ENCODE measurements around the gene THSD7B. TPM values are rescaled to one million over a fixed set of nuclear protein-coding genes. Genes with fewer than 3 reads are reported as not detected.

THSD7B gene
- total RNA-seq, 2 donors from 2014 or later = 0.16 to 0.88 TPM

DNA sequence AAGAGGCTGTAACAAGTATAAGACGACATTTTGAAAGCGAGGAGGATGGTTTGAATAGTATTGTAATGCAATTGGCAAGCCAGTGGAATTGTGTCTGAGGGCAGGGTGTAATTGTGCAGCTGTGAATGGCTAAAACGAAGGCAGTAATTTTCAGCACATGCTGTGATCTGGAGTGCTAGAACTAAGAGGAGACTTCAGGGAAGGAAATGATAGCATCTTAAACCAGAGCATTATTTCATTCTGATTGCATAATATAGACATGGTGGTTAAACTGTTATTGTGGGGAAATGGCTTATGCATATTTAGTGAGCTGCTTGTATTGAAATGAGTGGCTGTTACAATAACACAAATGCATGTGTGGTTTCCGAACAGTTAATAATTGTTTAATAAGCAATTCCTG is 36.3 kb downstream of the THSD7B start:
- no peak for ATAC-seq
- intact Hi-C loops (cut with DNase I) = no loop called here

GRCh38 chr2:136809998-136810397 is 44.7 kb downstream of the THSD7B start:
- intact Hi-C loops (cut with DNase I) = no loop called here
- DNase-seq (no peak), ATAC-seq (no peak)

More for the DNA sequence above, 36.3 kb downstream of the THSD7B start:
- no peak for DNase-seq

DNA sequence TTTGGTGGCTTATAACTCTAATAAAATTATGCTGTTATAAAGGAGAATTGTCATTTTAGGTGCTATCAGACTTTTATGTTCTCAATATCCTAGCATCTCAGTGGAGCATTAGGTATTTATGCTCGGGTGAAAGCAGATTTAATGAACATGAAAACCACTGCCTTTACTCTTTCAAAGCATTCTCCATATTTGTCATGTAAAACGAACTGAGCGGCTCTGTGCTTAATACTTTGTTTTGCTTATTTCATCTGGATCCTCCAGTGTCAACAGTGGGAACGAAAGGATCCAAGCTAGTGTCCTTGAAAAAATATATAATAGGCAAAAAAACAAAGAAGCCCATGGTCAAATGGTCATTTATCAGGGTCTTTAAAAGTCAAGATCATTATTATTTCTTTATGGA is 53.5 kb downstream of the THSD7B start:
- ATAC-seq = no peak
- intact Hi-C loops (cut with DNase I) = no loop called here
- DNase-seq = no peak

DNA sequence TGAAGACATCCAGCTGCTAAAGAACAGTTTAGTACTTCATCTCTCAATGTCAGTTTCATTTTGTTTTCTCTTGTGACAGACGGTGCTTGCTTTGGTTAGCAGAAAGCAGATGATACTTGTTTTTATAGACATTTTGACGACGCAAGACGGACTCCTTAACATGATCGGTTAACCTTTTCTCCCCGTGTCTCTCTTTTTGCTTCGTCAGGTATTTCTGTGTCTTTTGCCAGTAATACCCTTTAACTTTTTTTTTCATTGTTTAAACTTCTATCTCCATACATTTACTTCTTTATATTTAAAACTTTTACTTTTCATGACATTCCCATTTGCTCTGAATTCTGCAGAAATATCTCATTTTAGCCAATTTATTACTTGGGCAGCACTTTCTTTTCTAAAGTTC is 57.9 kb downstream of the THSD7B start:
- no peak for DNase-seq
- ATAC-seq = no peak
- intact Hi-C loops (cut with DNase I) = no loop called here

DNA sequence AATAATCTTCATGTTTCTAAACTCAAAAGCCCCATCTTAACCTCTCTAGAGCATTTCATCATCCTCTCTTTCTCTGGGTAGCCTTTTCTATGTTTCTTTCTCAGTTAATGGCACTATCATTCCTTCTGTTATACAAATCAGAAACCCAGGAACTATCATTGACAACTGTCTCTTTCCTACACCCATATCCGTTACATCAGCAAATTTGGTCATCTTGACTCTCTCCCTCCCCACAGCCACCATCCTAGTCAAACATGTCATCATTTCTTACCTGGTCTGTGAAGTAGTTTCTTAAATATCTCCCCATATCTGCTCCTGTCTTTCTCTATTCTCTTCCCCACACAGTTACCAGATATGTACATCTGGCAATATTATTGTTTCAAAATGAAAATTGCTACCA is 62.8 kb downstream of the THSD7B start:
- intact Hi-C loops (cut with DNase I) = no loop called here
- DNase-seq (no peak), ATAC-seq (no peak)

GRCh38 chr2:136828774-136829173 is 63.4 kb downstream of the THSD7B start:
- ATAC-seq = no peak
- intact Hi-C loops (cut with DNase I) = no loop called here

DNA sequence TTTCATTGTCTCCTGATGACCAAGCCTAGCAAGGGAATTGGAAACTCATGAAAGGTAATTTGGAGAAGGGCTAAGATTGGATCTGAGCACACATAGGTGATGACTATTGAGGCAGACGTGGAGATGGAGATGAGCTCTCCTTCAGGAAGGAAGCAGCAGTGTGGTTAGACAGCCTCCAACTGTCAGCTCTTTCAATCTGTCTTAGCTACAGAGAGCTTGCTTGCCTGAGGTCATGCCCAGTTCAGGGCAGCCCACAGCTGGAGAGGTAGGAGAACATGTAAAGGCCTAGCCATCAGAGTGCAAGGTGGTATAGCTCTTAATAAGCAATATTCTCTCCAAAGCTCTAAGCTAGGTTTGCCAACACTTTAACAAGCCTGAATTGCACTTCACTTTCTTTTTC is 79.2 kb downstream of the THSD7B start:
- no peak for DNase-seq
- no peak for ATAC-seq
- intact Hi-C loops (cut with DNase I) = no loop called here

More at GRCh38 chr2:136828774-136829173, 63.4 kb downstream of the THSD7B start:
- DNase-seq = no peak

DNA sequence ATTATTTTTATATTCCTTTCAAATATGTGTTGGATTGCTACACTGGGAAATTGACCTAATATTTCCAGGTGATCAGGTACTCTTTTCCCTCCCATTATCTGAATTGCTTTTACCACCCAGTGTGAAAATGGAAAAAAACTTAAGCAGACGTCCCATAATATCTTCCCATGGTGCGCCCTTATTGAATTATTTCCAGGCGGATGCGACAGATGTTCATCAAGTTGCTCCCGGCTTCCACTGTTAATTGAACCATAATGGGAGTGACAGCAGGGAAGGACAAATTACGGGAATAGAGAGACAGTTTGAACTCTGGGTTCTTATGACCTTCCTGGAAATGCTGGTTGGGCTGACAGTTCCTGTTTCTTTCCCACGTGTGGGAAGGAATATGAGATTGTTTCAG is 93.3 kb downstream of the THSD7B start:
- ATAC-seq (no peak), DNase-seq (no peak)
- intact Hi-C loops (cut with DNase I) = no loop called here

GRCh38 chr2:136860443-136860958 is 95.2 kb downstream of the THSD7B start:
- intact Hi-C loops (cut with DNase I) = no loop called here
- ATAC-seq (no peak), DNase-seq (no peak)

- no peak for DNase-seq
- intact Hi-C loops (cut with DNase I) = no loop called here
- ATAC-seq = peak; percentile 57 to 67
Observed at GRCh38 chr2:136863468-136863867, 98.1 kb downstream of the THSD7B start.

- DNase-seq (no peak), ATAC-seq (peak; percentile 50 to 63)
- intact Hi-C loops (cut with DNase I) = no loop called here
Observed at GRCh38 chr2:136863874-136864273, 98.5 kb downstream of the THSD7B start.

GRCh38 chr2:136871424-136871823 is 106.1 kb downstream of the THSD7B start:
- no peak for DNase-seq

DNA sequence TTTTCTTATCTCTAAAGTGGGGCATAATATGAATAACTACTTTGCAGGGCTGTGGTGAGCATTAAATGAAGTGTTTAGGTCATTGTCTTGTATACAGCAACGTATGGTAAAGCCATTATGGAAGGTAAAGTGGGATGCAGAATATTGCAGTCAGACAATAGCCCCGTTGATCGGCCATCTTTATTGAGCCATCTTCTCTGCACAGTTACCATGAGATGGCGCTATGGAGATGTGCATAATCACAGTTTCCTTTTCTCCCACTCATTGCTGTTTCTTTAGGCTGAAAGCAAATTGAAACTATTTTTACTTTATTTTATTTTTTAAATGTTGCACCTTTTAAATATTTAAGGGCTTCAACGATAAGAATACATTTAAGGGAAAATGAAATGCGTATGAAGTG is 108.9 kb downstream of the THSD7B start:
- intact Hi-C loops (cut with DNase I) = no loop called here
- DNase-seq (no peak), ATAC-seq (no peak)

More at GRCh38 chr2:136871424-136871823, 106.1 kb downstream of the THSD7B start:
- intact Hi-C loops (cut with DNase I) = no loop called here
- ATAC-seq = no peak

GRCh38 chr2:136891100-136891499 is 125.8 kb downstream of the THSD7B start:
- intact Hi-C loops (cut with DNase I) = no loop called here
- DNase-seq (no peak), ATAC-seq (no peak)

GRCh38 chr2:136894007-136894634 is 128.8 kb downstream of the THSD7B start:
- intact Hi-C loops (cut with DNase I) = no loop called here
- no peak for ATAC-seq
- no peak for DNase-seq

DNA sequence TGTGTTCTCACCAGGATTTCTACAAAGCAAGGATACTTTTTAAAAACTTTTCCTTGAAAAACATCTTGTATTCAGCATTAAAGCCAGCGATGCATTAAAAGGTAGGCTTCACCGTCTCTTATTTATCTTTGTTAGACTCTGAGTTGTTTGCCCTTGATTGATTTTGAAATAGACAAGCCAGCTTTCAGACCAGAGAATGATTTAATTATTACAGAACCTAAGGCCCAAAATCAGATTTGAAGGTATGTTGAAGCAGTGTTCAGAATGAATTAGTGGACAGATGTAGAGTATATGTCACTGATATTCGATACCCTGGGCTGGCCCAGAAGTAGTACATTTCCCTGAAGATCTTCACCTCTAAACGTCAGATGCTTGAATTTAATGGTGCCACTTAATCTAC is 136.4 kb downstream of the THSD7B start:
- intact Hi-C loops (cut with DNase I) = no loop called here
- no peak for ATAC-seq

GRCh38 chr2:136905779-136906178 is 140.4 kb downstream of the THSD7B start:
- no peak for DNase-seq
- no peak for ATAC-seq
- intact Hi-C loops (cut with DNase I) = no loop called here

More for the DNA sequence above, 136.4 kb downstream of the THSD7B start:
- no peak for DNase-seq

DNA sequence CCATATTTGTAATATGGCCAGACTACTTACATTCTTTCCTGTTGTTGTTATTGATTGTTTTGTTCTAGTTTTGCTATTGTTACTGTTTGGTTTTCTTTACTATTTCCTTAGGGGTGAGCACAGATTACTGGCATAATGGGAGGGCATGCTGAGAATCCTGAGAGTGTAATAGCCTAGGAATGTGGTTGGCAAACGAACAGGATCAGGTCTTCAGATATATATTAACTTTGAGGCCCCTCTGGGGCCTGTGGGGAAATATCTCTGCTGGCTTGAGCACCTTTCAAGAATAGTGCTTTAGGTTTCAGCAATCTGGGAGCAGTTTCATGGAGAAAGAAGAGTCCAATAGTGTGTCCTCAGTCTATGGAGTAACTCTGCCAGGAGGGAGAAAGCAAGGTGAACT is 144.4 kb downstream of the THSD7B start:
- ATAC-seq (no peak), DNase-seq (no peak)
- intact Hi-C loops (cut with DNase I) = no loop called here

GRCh38 chr2:136916131-136916530 is 150.8 kb downstream of the THSD7B start:
- intact Hi-C loops (cut with DNase I) = no loop called here
- no peak for ATAC-seq

DNA sequence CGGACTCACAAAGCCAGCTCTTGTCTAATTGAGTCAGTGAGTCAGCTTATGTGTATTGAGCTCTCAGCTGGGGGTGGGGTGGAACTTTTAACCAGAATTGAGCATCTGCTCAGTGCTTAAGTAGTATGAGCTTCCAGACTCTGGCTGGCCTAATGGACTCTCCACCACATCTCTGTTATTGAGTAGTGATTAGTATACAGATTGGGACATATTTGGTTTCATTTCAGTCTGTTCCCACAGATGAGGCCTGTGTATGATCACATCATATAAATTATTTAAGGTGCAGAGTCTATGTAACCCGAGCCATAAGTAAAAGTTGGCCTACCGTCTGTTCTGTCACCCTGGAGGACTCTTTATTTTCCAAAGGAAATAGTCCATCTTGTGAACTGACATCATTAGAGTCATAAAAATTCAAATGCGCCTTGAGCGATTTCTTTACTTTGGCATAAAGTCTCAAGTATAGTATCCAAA is 152.1 kb downstream of the THSD7B start:
- no peak for DNase-seq
- no peak for ATAC-seq
- intact Hi-C loops (cut with DNase I) = no loop called here

More at GRCh38 chr2:136916131-136916530, 150.8 kb downstream of the THSD7B start:
- no peak for DNase-seq

GRCh38 chr2:136919682-136920081 is 154.3 kb downstream of the THSD7B start:
- no peak for DNase-seq
- ATAC-seq = no peak
- intact Hi-C loops (cut with DNase I) = no loop called here

Measured in left cardiac atrium (tissue), 4 donors.